MM.1S (cell line): ENCODE measurements around the gene TFCP2L1.

ENCODE experiments used
- EZH2 ChIP-seq: fragments of 300-600 bp; sonication (generic); optimal IDR thresholded peaks from 2 replicates; pipeline ENCODE3; 2017; ENCODE audit warnings: low read depth, mild to moderate bottlenecking, antibody characterized with exemption, low read length, mixed read lengths
- EZH2phosphoT487 ChIP-seq: fragments of 300-600 bp; sonication (generic); IDR thresholded peaks from 2 replicates; pipeline ENCODE4 v1.6.1; 2018; ENCODE audit warnings: antibody characterized with exemption, low read length
- TF ChIP-seq, protein P1 (sequence below): fragments of 300-600 bp; sonication (generic); IDR thresholded peaks from 2 replicates; pipeline ENCODE4 v1.5.1; 2016; ENCODE audit warnings: antibody characterized with exemption, low read length, mixed read lengths

GRCh38 chr2:121218386-121218938, 66.5 kb downstream of the TFCP2L1 start:
- TF ChIP-seq, protein P1, sequence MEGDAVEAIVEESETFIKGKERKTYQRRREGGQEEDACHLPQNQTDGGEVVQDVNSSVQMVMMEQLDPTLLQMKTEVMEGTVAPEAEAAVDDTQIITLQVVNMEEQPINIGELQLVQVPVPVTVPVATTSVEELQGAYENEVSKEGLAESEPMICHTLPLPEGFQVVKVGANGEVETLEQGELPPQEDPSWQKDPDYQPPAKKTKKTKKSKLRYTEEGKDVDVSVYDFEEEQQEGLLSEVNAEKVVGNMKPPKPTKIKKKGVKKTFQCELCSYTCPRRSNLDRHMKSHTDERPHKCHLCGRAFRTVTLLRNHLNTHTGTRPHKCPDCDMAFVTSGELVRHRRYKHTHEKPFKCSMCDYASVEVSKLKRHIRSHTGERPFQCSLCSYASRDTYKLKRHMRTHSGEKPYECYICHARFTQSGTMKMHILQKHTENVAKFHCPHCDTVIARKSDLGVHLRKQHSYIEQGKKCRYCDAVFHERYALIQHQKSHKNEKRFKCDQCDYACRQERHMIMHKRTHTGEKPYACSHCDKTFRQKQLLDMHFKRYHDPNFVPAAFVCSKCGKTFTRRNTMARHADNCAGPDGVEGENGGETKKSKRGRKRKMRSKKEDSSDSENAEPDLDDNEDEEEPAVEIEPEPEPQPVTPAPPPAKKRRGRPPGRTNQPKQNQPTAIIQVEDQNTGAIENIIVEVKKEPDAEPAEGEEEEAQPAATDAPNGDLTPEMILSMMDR: no peak
- TF ChIP-seq EZH2: no peak
- TF ChIP-seq EZH2phosphoT487: no peak
